Psoas muscle (tissue), 8 donors: ENCODE data around the gene ARMH3. TPM values are rescaled to one million over a fixed set of nuclear protein-coding genes. Genes with fewer than 3 reads are reported as not detected.

Experiments
- ATAC-seq, 4 donors: fragments of 200-7000 bp; cut with Tn5 transposase; one replicate each; pipeline ENCODE4 v1.9.1; 2020; ENCODE audit warnings: moderate library complexity in 3 of 4, mild to moderate bottlenecking in 2 of 4
- DNase-seq, 2 donors: peaks; one replicate each; pipeline ENCODE4 v3.0.0-alpha.2; 2020
- H3K27ac ChIP-seq: fragments of 200-600 bp; one replicate; pipeline ENCODE4 v1.8.0; 2022
- H3K27me3 ChIP-seq, 3 donors: fragments of 200-600 bp in 1 of 3; one replicate each; pipeline versions ENCODE4 v1.6.1 to v1.8.0; 2013 to 2022; ENCODE audit warnings: low read length in 2 of 3, mild to moderate bottlenecking in 2 of 3, moderate library complexity in 1 of 3; ENCODE audit not compliant: insufficient read depth in 3 of 3
- H3K36me3 ChIP-seq, 2 donors: fragments of 200-600 bp in 1 of 2; one replicate each; pipeline versions ENCODE4 v1.6.1 to v1.8.0; 2013 to 2022; ENCODE audit warnings: low read depth in 1 of 2, mild to moderate bottlenecking in 1 of 2, moderate library complexity in 1 of 2; ENCODE audit not compliant: insufficient read depth in 1 of 2
- H3K4me1 ChIP-seq: fragments of 200-600 bp; one replicate; pipeline ENCODE4 v1.8.0; 2022
- H3K4me3 ChIP-seq: fragments of 200-600 bp; one replicate; pipeline ENCODE4 v1.8.0; 2022; ENCODE audit warnings: mild to moderate bottlenecking
- H3K9me3 ChIP-seq: fragments of 200-600 bp; one replicate; pipeline ENCODE4 v1.8.0; 2022
- WGBS, 3 donors: extraction: QIAGEN DNeasy Blood & Tissue Kit; methylation state at CpG; one replicate each; pipeline versions ENCODE4 v1.1.6 to v1.1.7; 2013; 5-methylcytosine and 5-hydroxymethylcytosine counted together
- intact Hi-C, 2 donors: fragments of 100-400 bp; cut with DNase I; formaldehyde crosslinking; loops; one replicate each; pipeline versions ENCODE4 v1.11.0 to v1.14.2; 2022
- polyA plus RNA-seq, 3 donors: library from polyadenylated mRNA; stranded (reverse); fragments of 200-250 nt; gene quantifications; one replicate each; pipeline ENCODE4 v1.2.3, GENCODE V29; 2013
- total RNA-seq, 4 donors: library from RNA; stranded (reverse); fragmentation: NEBNext Ultra II Directional in 2 of 4; extraction: Animal tissue kit (Norgen Biotek cat#: 25700) in 2 of 4; gene quantifications; one replicate each; pipeline versions ENCODE4 v1.2.1 to v1.2.4, GENCODE V29; 2021 to 2023
- TF ChIP-seq, protein P1 (sequence below): fragments of 200-600 bp; IDR thresholded peaks from one replicate; pipeline ENCODE4 v1.8.0; 2022; ENCODE audit warnings: antibody characterized with exemption
- donor health status: healthy with polysubstance abuse.
- donor health status: DM: no; HTN: no; CAD: no; lungs with moderate emphysema.
- donor health status: Bipolar disorder and iron deficiency.
- donor health status: healthy.
- donor health status: DM: yes; HTN: yes; CAD: no.
- donor health status: DM: no; HTN: no; CAD: no.
- donor health status: DM: no; HTN: no; CAD: no.
- donor health status: DM: yes; HTN: yes; CAD: no.

Gene ARMH3
- total and polyA plus RNA-seq, 7 donors: 14.1 to 38.7 (median 22.9) TPM

DNA sequence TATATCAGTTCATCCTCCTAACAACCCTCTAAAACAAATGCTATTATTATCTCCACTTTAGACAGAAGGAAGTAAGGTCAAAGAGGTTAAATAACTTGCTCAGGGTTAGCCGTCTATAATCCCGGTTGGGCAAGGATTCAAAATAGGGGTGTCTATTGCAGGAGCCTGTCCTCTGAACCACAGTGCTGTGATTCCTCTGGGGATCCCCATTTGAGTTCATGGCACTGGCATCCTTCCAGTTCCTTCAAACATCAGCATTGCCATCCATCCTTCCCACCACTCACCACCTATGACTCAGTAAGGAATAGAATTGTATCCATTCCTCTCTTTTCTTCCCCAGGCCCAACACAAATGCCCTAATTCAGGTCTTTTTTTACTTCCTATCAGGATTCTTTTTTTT is 34.8 kb upstream of the ARMH3 start:
- Histone ChIP-seq H3K27ac (no peak overlapping the region), H3K9me3 (no peaks in the 10 kb centered on the region), H3K4me1 (no peaks in the 10 kb centered on the region), H3K36me3 (no peaks in the 10 kb centered on the region), H3K4me3 (no peak overlapping the region), H3K27me3 (no peaks in the 10 kb centered on the region)
- intact Hi-C loops: no loop called here
- WGBS, 3 donors: 35 to 44% (median 42%) methylated on average over 2 of the region's 2 CpGs
- TF ChIP-seq, protein P1, sequence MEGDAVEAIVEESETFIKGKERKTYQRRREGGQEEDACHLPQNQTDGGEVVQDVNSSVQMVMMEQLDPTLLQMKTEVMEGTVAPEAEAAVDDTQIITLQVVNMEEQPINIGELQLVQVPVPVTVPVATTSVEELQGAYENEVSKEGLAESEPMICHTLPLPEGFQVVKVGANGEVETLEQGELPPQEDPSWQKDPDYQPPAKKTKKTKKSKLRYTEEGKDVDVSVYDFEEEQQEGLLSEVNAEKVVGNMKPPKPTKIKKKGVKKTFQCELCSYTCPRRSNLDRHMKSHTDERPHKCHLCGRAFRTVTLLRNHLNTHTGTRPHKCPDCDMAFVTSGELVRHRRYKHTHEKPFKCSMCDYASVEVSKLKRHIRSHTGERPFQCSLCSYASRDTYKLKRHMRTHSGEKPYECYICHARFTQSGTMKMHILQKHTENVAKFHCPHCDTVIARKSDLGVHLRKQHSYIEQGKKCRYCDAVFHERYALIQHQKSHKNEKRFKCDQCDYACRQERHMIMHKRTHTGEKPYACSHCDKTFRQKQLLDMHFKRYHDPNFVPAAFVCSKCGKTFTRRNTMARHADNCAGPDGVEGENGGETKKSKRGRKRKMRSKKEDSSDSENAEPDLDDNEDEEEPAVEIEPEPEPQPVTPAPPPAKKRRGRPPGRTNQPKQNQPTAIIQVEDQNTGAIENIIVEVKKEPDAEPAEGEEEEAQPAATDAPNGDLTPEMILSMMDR: no peak
- ATAC-seq (no peak), DNase-seq (no peak)

DNA sequence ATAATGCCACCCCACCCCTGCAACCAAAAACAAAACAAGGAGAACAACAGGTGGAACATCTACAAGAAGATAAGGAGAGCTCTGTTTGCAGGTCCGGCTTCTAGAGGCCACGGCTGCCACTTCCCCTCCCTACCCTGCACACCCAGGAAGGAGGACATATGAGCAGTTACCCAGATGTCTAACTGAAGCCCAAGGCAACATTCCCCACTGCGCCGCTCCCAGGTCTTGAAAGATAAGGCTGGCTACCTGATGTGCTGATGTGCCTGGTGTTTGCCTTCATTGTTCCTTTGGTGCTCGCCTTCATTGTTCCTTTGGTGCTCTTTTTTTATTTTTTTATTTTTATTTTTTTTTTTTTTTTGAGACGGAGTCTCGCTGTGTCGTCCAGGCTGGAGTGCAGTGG is 30.2 kb upstream of the ARMH3 start:
- TF ChIP-seq, protein P1: no peak
- WGBS, 3 donors: 93 to 96% (median 95%) methylated on average over 8 of the region's 8 CpGs
- Histone ChIP-seq H3K27me3 (no peaks in the 10 kb centered on the region), H3K4me1 (no peaks in the 10 kb centered on the region), H3K4me3 (no peak overlapping the region), H3K27ac (no peak overlapping the region), H3K9me3 (no peaks in the 10 kb centered on the region), H3K36me3 (no peaks in the 10 kb centered on the region)
- intact Hi-C loops: no loop called here
- ATAC-seq (no peak), DNase-seq (no peak)

DNA sequence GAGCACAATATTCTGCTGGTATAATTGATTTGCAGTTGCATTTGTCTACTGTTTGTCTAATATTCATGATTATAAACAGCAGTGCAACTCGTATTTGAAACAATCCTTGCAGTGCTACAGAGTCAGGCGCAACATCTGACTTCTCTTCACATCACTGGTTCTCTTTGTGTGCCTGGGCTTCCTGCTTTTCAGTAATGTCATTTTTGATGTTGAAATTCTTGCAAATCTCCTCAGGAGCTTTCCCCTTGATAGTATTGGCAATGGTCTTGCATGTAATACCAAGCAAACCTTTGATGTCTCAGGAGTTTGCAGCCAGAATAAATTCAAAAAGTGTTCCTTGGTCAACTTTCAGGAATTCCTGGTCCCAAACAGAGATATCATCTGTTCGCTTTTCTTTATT is 29.4 kb upstream of the ARMH3 start:
- no peak for DNase-seq
- no peak overlapping the region for H3K27ac ChIP-seq
- H3K4me1 ChIP-seq: no peaks in the 10 kb centered on the region
- intact Hi-C loops: no loop called here
- TF ChIP-seq, protein P1: no peak
- H3K36me3 ChIP-seq: no peaks in the 10 kb centered on the region
- H3K27me3 ChIP-seq: no peaks in the 10 kb centered on the region
- 90 to 93% (median 93%) methylated on average over 3 of the region's 3 CpGs for WGBS, 3 donors
- ATAC-seq: no peak
- no peak overlapping the region for H3K4me3 ChIP-seq
- no peaks in the 10 kb centered on the region for H3K9me3 ChIP-seq

DNA sequence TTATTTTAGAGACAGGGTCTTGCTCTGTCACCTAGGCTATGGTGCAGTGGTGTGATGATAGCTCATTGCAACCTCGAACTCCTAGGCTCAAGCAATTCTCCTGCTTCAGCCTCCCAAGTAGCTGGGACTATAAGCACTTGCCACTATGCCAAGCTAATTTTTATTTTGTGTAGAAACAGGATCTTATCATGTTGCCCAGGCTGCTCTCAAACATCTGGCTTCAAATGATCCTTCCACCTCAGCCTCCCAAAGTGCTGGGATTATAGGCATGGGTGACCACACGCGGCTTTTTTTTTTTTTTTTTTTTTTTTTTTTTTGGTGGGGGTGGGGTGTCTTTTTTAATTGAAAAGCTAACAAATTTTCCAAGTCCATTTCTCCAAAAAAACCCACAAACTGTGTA is 27.6 kb upstream of the ARMH3 start:
- intact Hi-C loops: no loop called here
- 80 to 87% (median 84%) methylated on average over 3 of the region's 3 CpGs for WGBS, 3 donors
- TF ChIP-seq, protein P1: no peak
- DNase-seq: no peak
- H3K4me3 ChIP-seq: no peak overlapping the region
- no peak for ATAC-seq
- H3K27ac ChIP-seq: no peak overlapping the region
- H3K27me3 ChIP-seq: no peaks in the 10 kb centered on the region
- H3K9me3 ChIP-seq: no peaks in the 10 kb centered on the region
- H3K36me3 ChIP-seq: no peaks in the 10 kb centered on the region
- H3K4me1 ChIP-seq: no peaks in the 10 kb centered on the region
